HG02840 (cell line): Measurements from ENCODE around the gene PLB1.

Source experiments
- ATAC-seq: cut with Tn5 transposase; IDR thresholded peaks from one replicate; pipeline ENCODE4 v1.9.1; 2021; ENCODE audit warnings: mild to moderate bottlenecking, moderate library complexity, moderate number of reproducible peaks; ENCODE audit not compliant: unreplicated experiment, low FRiP score

Gene PLB1, protein sequence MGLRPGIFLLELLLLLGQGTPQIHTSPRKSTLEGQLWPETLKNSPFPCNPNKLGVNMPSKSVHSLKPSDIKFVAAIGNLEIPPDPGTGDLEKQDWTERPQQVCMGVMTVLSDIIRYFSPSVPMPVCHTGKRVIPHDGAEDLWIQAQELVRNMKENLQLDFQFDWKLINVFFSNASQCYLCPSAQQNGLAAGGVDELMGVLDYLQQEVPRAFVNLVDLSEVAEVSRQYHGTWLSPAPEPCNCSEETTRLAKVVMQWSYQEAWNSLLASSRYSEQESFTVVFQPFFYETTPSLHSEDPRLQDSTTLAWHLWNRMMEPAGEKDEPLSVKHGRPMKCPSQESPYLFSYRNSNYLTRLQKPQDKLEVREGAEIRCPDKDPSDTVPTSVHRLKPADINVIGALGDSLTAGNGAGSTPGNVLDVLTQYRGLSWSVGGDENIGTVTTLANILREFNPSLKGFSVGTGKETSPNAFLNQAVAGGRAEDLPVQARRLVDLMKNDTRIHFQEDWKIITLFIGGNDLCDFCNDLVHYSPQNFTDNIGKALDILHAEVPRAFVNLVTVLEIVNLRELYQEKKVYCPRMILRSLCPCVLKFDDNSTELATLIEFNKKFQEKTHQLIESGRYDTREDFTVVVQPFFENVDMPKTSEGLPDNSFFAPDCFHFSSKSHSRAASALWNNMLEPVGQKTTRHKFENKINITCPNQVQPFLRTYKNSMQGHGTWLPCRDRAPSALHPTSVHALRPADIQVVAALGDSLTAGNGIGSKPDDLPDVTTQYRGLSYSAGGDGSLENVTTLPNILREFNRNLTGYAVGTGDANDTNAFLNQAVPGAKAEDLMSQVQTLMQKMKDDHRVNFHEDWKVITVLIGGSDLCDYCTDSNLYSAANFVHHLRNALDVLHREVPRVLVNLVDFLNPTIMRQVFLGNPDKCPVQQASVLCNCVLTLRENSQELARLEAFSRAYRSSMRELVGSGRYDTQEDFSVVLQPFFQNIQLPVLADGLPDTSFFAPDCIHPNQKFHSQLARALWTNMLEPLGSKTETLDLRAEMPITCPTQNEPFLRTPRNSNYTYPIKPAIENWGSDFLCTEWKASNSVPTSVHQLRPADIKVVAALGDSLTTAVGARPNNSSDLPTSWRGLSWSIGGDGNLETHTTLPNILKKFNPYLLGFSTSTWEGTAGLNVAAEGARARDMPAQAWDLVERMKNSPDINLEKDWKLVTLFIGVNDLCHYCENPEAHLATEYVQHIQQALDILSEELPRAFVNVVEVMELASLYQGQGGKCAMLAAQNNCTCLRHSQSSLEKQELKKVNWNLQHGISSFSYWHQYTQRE (N-terminal part only)

GRCh38 chr2:28495551-28496250, at the start of gene PLB1:
PLB1 (plus strand) TSS chr2:28496060; CDS start chr2:28496115, 55 bp downstream.
- no peak for ATAC-seq

GRCh38 chr2:28446531-28446930, 49.3 kb upstream of the PLB1 start:
- ATAC-seq = no peak

DNA sequence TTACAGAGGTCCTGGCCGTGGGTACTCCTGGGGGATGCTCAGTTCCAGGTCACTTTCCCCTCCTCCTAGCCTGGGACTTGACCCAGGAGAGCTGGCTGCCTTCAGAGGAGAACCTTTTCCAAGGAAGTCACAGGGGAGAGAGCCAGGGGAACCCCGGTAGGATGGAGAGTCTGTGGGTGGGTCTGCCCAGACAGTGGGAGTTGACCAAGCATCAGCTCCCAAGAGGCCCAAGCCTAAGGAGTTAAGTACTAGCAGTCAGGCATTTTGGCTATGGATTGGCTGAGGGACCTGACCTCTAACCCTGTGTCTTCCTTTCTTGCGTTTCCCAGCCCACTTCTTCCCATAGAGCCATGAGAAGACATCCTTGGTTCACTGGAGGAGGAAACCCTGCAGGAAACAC, 48.8 kb upstream of the PLB1 start:
- ATAC-seq = no peak

DNA sequence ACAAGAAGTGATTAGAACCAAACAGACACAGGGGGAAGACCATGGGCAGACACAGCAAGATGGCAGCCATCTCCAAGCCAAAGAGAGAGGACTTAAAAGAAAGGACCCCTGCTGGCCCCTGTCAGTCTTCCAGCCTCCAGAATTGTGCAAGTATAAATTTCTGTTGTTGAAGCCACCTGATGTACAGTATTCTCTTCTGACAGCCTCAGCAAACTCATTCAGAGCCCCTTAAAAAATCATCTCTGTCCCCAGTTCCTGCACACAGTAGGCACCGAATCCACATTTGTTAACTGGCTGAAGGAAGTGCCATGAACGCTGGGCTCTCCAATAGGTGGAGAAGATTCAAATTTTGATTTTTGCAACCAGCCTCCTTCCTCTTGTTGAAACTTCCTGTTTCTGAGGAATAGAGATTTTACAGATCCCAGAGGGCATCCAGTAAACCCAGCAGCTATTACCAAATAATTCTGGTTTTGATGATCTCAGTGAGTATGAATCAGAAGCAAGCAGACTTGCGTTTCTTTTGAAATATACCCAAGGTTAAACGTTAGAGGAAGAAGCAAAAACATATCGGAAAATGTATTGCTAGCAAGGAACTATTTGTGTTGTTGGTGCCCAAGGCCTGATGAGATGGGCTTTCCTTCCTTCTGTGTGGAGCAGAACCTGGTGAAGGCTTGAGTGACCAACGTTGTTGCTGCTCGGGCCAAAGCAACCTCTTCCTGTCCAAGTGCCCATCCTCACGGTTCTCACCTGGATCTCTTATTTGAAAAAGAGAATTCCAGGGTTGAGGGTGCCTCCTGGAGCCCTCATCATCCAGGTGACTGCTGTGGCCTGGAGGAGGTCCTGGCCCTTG, 47.7 kb upstream of the PLB1 start:
- ATAC-seq = no peak

DNA sequence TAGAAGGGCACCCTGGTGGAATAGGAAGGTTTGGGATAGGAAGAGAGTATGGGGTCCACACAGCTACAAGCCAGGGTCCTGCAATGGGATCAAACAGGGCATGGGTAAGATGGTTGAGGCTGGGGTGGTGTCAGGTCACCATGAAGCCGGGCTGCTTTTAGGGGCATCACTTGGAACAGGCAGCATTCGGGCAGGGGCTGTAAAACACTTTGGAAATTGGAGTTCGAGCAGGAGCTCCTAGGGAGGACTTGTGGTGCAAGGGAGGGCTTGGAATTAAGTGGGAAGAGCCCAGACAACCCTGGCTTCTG, 47.1 kb upstream of the PLB1 start:
- ATAC-seq = no peak

GRCh38 chr2:28449126-28449487, 46.8 kb upstream of the PLB1 start:
- no peak for ATAC-seq

- no peak for ATAC-seq
Observed at GRCh38 chr2:28449488-28450395, 46.1 kb upstream of the PLB1 start.

DNA sequence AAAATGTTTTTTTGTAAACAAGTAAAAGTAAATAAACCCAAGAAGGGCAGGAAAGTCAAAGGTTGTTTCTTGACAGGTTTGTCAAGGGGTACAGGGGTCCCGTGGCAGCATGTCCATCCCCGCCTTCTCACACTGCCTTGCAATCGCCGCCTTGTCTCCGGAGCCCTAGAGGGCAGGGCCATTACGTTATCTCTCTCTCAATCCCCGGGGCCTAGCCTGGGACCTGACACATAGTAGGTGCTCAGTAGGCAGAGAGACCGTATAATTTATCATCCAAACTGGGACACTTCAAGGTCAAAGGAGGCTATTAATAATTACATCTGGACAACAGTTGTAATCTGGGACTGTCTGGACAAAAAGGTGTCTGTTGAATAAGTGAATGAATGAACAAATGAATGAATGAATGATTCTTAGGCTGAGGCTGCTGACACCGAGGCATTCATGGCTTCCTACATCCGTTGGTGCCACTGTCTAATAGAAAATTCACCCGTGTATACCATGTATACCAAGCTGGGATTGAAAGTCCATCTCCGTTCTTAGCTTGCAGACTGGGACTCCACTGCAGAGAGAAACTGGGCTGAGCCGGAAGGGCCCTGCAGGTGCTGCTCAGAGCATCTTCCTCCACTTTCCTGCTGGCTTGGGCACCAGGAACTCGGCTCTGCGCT, 44.8 kb upstream of the PLB1 start:
- no peak for ATAC-seq

- ATAC-seq = no peak
Observed at GRCh38 chr2:28451793-28452533, 43.9 kb upstream of the PLB1 start.

GRCh38 chr2:28452534-28453081, 43.3 kb upstream of the PLB1 start:
- ATAC-seq = no peak

GRCh38 chr2:28453396-28453795, 42.5 kb upstream of the PLB1 start:
- ATAC-seq = no peak

- no peak for ATAC-seq
Observed at GRCh38 chr2:28454016-28454930, 41.6 kb upstream of the PLB1 start.

GRCh38 chr2:28457237-28457636, 38.6 kb upstream of the PLB1 start:
- ATAC-seq = no peak

DNA sequence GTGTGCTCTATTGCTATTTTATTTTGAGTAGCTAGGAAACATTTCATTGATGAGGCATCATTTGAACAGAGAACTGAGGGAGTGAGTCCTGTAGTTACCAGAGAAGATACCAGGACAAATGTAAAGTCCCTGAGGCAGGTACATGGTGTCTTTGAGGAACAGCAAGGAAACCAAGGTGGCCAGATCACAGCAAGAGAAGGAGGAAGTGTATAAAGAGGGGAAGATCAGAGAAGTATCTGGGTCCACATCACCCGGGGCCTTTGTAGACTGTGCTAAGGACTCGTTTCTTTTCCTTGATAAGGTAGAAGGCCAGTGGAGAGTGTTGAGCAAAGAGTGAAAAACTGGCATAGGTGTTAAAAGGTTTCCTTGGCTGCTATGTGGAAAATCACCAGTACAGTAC, 34.8 kb upstream of the PLB1 start:
- ATAC-seq = no peak

DNA sequence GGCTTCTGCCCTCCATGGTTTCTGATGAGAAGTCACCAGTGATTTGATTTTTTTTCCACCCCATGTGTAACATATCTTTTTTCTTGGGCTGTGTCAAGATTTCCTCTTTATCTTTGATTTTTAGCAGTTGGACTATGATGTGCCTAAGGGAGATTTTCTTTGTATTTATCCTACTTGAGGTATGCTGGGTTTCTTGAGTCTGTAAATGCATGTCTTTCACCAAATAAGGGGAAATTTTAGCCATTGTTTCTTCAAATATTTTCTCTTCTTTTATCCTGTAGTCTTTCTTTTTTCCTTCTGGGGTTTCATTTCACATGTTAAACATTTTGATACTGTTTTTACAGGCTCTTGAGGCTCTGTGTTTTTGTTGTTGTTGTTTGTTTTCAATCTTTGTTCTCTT, 33.7 kb upstream of the PLB1 start:
- ATAC-seq = no peak
